Progenitor cell of endocrine pancreas (in vitro differentiated cells): ENCODE results near the gene ETV7. TPM values are rescaled to one million over a fixed set of nuclear protein-coding genes. Genes with fewer than 3 reads are reported as not detected.

ENCODE experiments used
- DNase-seq: peaks from one replicate; pipeline ENCODE4 v3.0.0; 2021; ENCODE audit warnings: low spot score; ENCODE audit not compliant: unreplicated experiment
- H3K27ac Mint-ChIP-seq: 2 replicates; pipeline ENCODE4 v1.8.0; 2021; ENCODE audit warnings: mild to moderate bottlenecking, moderate library complexity, mixed read lengths
- H3K27me3 Mint-ChIP-seq: 2 replicates; pipeline ENCODE4 v1.8.0; 2021; ENCODE audit warnings: mixed read lengths
- H3K36me3 Mint-ChIP-seq: 2 replicates; pipeline ENCODE4 v1.8.0; 2022; ENCODE audit warnings: mixed read lengths; ENCODE audit not compliant: insufficient read depth
- H3K4me1 Mint-ChIP-seq: 2 replicates; pipeline ENCODE4 v1.8.0; 2021; ENCODE audit warnings: low read depth, mixed read lengths
- H3K4me3 Mint-ChIP-seq: 2 replicates; pipeline ENCODE4 v1.8.0; 2021; ENCODE audit warnings: low read depth, mild to moderate bottlenecking, moderate library complexity, mixed read lengths
- H3K9me3 Mint-ChIP-seq: 2 replicates; pipeline ENCODE4 v1.8.0; 2021; ENCODE audit warnings: low read depth, mixed read lengths
- CTCF ChIP-seq: fragments of 200-600 bp; sonication (generic); IDR thresholded peaks from one replicate; pipeline ENCODE4 v1.5.0; 2021; ENCODE audit warnings: antibody characterized with exemption, mild to moderate bottlenecking; ENCODE audit not compliant: unreplicated experiment
- total RNA-seq: library from RNA; stranded (reverse); gene quantifications from 2 replicates; pipeline ENCODE4 v1.2.1, GENCODE V29; 2021

Gene ETV7
- total RNA-seq, 1 donor from 2014 or later: not detected

- Mint-ChIP-seq H3K27me3 (peaks cover 10% of the 10 kb centered on the region), H3K9me3 (no peaks in the 10 kb centered on the region), H3K4me3 (no peak overlapping the region), H3K36me3 (no peaks in the 10 kb centered on the region), H3K4me1 (no peaks in the 10 kb centered on the region), H3K27ac (no peak overlapping the region)
- no peak for TF ChIP-seq CTCF
- no peak for DNase-seq
These were observed 59.6 kb downstream of the ETV7 start for GRCh38 chr6:36327919-36328236.

DNA sequence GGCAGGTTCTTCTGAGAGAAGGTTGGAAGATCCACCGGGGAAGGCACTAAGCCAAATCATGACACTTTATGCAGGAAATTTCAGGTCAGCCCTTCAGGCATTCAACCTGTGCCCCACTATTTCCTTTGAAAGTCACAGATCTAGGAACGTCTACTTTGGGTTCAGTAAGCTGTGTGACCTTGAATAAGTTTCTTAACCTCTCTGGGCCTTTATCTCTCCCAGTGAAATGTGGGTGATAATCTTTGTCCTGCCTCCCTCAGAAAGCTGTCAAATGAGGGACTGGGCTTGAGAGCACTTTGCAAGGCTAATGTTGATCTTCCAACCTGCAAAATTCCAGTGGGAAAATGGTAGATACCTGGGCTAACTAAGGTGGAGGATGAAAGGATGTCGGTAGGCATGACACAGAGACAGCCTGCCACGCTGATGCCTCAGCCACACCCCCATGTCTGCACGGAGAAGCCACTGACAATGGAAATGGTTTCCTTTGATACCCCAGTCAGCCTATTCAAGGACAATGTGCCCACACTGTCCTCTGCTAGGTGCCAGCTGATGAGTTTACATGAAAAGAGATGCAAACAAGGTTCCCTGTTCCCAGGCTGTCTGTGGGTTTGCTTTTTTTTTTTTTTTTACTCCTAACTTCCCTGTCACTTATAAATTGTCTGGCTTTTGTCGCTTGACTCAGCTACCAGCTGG is 60.1 kb downstream of the ETV7 start:
- no peak for TF ChIP-seq CTCF
- H3K4me1 Mint-ChIP-seq: no peaks in the 10 kb centered on the region
- no peaks in the 10 kb centered on the region for H3K9me3 Mint-ChIP-seq
- H3K27ac Mint-ChIP-seq: no peak overlapping the region
- peaks cover 10% of the 10 kb centered on the region for H3K27me3 Mint-ChIP-seq
- no peak for DNase-seq
- no peak overlapping the region for H3K4me3 Mint-ChIP-seq
- no peaks in the 10 kb centered on the region for H3K36me3 Mint-ChIP-seq

DNA sequence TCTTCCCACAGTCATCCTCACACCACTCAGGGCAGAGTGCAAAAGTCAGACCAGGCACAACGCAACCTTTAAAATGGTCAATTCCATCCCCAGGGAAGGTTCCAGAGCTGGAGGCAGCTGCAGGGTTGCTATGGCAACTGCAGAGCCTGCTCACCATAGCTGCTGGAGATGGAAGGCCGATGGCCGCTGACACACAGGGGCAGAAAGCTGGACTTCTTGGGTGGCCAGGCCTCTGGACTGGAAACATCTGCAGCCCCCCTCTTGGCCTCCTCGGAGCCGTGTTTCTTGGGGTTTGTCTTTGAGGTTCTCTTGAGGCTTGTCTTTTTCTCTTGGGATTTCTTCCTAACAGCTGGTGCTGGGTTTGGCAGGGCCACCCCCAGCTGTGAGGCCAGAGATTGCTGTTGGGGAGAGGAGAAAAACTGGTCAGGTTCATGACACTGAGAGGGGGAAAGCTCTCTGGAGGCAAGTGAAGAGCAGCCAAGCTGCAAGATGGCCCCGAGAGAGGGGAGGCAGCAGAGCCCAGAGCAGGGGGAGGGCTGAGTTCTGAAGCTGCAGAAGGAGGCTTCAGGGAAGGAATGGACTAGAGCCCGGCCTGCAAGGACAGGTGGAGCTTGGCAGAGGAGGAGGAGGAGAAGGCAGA is 61.0 kb downstream of the ETV7 start:
- no peak for DNase-seq
- no peaks in the 10 kb centered on the region for H3K4me1 Mint-ChIP-seq
- H3K36me3 Mint-ChIP-seq: no peaks in the 10 kb centered on the region
- H3K27ac Mint-ChIP-seq: no peak overlapping the region
- H3K9me3 Mint-ChIP-seq: no peaks in the 10 kb centered on the region
- no peak overlapping the region for H3K4me3 Mint-ChIP-seq
- peaks cover 4% of the 10 kb centered on the region for H3K27me3 Mint-ChIP-seq
- TF ChIP-seq CTCF: no peak

DNA sequence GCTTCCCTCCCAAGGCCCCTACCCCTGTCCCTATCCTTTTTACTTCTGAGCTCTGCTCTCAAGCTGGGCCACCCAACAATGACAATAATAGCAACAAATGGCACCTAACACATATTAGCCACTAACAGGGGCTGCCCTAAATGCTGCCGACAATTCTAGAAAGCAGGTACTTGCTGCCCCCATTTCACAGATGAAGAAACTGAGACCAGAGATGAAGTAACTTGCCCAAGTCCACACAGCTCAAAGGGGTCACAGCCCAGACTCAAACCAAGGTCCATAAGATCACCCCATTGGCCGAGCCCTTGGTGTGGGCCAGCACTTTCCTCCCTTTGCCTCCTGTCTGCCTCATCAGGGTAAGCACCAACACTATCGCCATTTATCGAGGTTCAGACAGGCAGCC is 62.8 kb downstream of the ETV7 start:
- TF ChIP-seq CTCF: no peak
- Mint-ChIP-seq H3K36me3 (no peaks in the 10 kb centered on the region), H3K9me3 (no peaks in the 10 kb centered on the region), H3K27ac (no peak overlapping the region), H3K4me3 (no peak overlapping the region), H3K4me1 (peaks cover 2% of the 10 kb centered on the region), H3K27me3 (peaks cover 8% of the 10 kb centered on the region)
- no peak for DNase-seq

- no peaks in the 10 kb centered on the region for H3K36me3 Mint-ChIP-seq
- peaks cover 2% of the 10 kb centered on the region for H3K4me1 Mint-ChIP-seq
- peaks cover 8% of the 10 kb centered on the region for H3K27me3 Mint-ChIP-seq
- H3K27ac Mint-ChIP-seq: no peak overlapping the region
- DNase-seq: no peak
- no peak overlapping the region for H3K4me3 Mint-ChIP-seq
- H3K9me3 Mint-ChIP-seq: no peaks in the 10 kb centered on the region
- no peak for TF ChIP-seq CTCF
These were observed 63.3 kb downstream of the ETV7 start for GRCh38 chr6:36324191-36324590.
